Heart left ventricle (tissue), 13 donors: ENCODE results near the gene B3GNT3.

Experiments used
- POLR2A ChIP-seq, 2 donors: fragments of 450-650 bp; IDR thresholded peaks; one replicate each; pipeline ENCODE4 v1.6.1; 2017; ENCODE audit warnings: antibody characterized with exemption in 2 of 2, mild to moderate bottlenecking in 2 of 2, moderate library complexity in 2 of 2
- TF ChIP-seq, protein P1 (sequence below), 12 donors: fragments of 200-600 bp; sonication (generic) in 4 of 12; IDR thresholded peaks; one replicate each; pipeline versions ENCODE4 v1.5.0 to v1.8.0; 2018 to 2022; ENCODE audit warnings: antibody characterized with exemption in 12 of 12, mild to moderate bottlenecking in 5 of 12
- donor health status: ischemic (EF 13 %, LVEDD 7.1; RV severe dilation, severe dysfunction).
- donor health status: DM: no; HTN: yes; CAD: no.
- donor health status: DM: no; HTN: no; CAD: no.
- donor health status: ischemic (EF 25% LVEDD 6.9; RV normal size, moderate dysfunction).
- donor health status: ischemic (EF 25% LVEDD 5.7; RV mildly dilated, moderate dysfunction).
- donor health status: ischemic (EF 35%, LVEDD 5.7; RV mildly dilated, moderate dysfunction).
- donor health status: nonischemic (EF 11% LVEDD 7.7; RV severe dilation, severe dysfunction).
- donor health status: DM: yes; HTN: yes; CAD: no.
- donor health status: PGD.
- donor health status: ischemic (EF 29% LVEDD 5.4; RV normal size, mild dysfunction).
- donor health status: nonischemic (EF 23%, LVEDD 6.1; RV moderate dilation, normal function).

DNA sequence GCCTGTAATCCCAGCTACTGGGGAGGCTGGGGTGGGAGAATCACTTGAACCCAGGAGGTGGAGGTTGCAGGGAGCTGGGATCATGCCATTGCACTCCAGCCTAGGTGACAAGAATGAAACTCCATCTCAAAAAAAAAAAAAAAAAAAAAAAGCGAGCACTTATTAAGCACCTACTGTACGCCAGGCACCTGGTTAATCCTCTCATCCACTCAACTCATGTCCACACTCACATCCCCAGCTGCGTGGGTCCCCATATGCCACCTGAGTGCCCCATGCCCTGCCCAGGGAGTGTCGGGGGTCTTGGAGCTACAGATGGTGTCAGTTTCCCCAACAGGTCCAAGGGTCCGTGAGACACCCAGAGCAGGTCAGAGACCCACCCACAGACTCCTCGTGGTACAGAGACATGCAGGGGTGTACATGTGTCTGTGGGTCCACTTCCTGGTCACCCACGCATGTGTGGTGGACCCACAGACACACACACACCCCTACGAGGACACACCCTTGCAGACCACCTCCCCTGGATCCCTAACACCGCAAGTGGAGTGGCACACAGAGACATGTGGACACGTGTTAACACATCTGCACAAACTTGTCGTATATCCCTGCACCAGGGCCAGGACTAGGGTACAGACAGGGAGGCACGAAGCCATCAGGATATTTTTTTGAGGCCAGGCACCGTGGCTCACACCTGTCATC is 22.9 kb downstream of the B3GNT3 start:
- TF ChIP-seq, protein P1, sequence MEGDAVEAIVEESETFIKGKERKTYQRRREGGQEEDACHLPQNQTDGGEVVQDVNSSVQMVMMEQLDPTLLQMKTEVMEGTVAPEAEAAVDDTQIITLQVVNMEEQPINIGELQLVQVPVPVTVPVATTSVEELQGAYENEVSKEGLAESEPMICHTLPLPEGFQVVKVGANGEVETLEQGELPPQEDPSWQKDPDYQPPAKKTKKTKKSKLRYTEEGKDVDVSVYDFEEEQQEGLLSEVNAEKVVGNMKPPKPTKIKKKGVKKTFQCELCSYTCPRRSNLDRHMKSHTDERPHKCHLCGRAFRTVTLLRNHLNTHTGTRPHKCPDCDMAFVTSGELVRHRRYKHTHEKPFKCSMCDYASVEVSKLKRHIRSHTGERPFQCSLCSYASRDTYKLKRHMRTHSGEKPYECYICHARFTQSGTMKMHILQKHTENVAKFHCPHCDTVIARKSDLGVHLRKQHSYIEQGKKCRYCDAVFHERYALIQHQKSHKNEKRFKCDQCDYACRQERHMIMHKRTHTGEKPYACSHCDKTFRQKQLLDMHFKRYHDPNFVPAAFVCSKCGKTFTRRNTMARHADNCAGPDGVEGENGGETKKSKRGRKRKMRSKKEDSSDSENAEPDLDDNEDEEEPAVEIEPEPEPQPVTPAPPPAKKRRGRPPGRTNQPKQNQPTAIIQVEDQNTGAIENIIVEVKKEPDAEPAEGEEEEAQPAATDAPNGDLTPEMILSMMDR (IDR thresholded peaks at IDR 0.05), result no peak
- TF ChIP-seq POLR2A (IDR thresholded peaks at IDR 0.05), result no peak
